Tibial nerve (tissue), 4 donors: ENCODE data around the gene ATF7. TPM values are rescaled to one million over a fixed set of nuclear protein-coding genes. Genes with fewer than 3 reads are reported as not detected.
"Not testable (repeated sequence)": the region's sequence is repeated elsewhere in the genome, so short reads cannot be mapped to it uniquely, and the experiment has no call there.

Source experiments
- DNase-seq, 2 donors: peaks; one replicate each; pipeline ENCODE4 v3.0.0-alpha.2; 2019; ENCODE audit warnings: low spot score in 2 of 2
- H3K27ac ChIP-seq, 4 donors: fragments of 200-600 bp; sonication (generic) in 3 of 4; one replicate each; pipeline ENCODE4 v1.5.1; 2017 to 2019; ENCODE audit warnings: mild to moderate bottlenecking in 1 of 4
- H3K27me3 ChIP-seq, 2 donors: fragments of 200-600 bp; sonication (generic) in 1 of 2; one replicate each; pipeline versions ENCODE4 v1.5.1 to v1.6.0; 2017 to 2019
- H3K36me3 ChIP-seq, 3 donors: fragments of 200-600 bp; sonication (generic); one replicate each; pipeline ENCODE4 v1.5.1; 2018 to 2019
- H3K4me1 ChIP-seq, 4 donors: fragments of 200-600 bp; sonication (generic) in 3 of 4; one replicate each; pipeline ENCODE4 v1.5.1; 2017 to 2019
- H3K4me3 ChIP-seq, 4 donors: fragments of 200-600 bp; sonication (generic) in 3 of 4; one replicate each; pipeline ENCODE4 v1.5.1; 2017 to 2019; ENCODE audit warnings: mild to moderate bottlenecking in 1 of 4, moderate library complexity in 1 of 4
- H3K9me3 ChIP-seq, 4 donors: fragments of 200-600 bp; sonication (generic) in 3 of 4; one replicate each; pipeline ENCODE4 v1.5.1; 2017 to 2019
- EP300 ChIP-seq, 2 donors: sonication (generic); formaldehyde crosslinking; IDR thresholded peaks; one replicate each; pipeline ENCODE4 v1.6.1; 2017; ENCODE audit warnings: antibody characterized with exemption in 2 of 2, mild to moderate bottlenecking in 1 of 2
- POLR2A ChIP-seq, 2 donors: fragments of 450-650 bp; IDR thresholded peaks; one replicate each; pipeline ENCODE4 v1.6.1; 2017; ENCODE audit warnings: antibody characterized with exemption in 2 of 2, mild to moderate bottlenecking in 2 of 2, moderate library complexity in 2 of 2
- WGBS, 2 donors: methylation state at CpG; one replicate each; pipeline ENCODE4 v1.1.5; 2018; 5-methylcytosine and 5-hydroxymethylcytosine counted together
- total RNA-seq, 4 donors: library from RNA; depleted of rRNA; stranded (reverse); fragments of >200 nt; gene quantifications; one replicate each; pipeline ENCODE4 v1.1.0, GENCODE V29; 2016
- TF ChIP-seq, protein P1 (sequence below), 5 experiments: fragments of 200-600 bp in 3 of 5; fragments of 450-650 bp in 2 of 5; sonication (generic) in 3 of 5; IDR thresholded peaks; one replicate each; pipeline ENCODE4 v1.5.1; 2016 to 2019; ENCODE audit warnings: antibody characterized with exemption in 5 of 5, mild to moderate bottlenecking in 3 of 5, moderate library complexity in 2 of 5

The ATF7 gene
- total RNA-seq, 4 donors from 2014 or later, result 30.1 to 47.9 (median 34.4) TPM

DNA sequence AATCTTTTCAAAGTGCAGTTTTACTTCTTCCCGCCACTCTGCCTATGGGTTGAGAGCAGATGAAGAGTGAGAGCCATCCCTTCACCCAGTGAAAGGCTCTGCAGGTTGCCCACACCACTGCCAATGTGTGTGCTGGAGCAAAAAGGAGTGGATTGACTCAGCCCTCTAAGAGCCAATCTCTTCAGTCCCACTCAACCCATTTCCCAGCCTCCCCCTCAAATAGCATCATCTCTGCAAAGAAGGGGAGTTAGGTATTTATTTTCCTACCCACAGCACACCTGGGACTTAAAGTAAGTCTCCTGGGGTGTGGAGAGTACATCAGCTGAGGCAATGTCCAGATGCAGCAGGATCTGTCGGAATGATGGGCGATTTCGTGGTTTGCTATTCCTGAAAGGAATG is 142.2 kb downstream of the ATF7 start:
- peaks cover 8 to 92% (median 19%) of the 10 kb centered on the region in 3 donors for H3K36me3 ChIP-seq
- no peak overlapping the region for H3K27ac ChIP-seq
- TF ChIP-seq POLR2A (IDR thresholded peaks at IDR 0.05), result no peak
- TF ChIP-seq EP300 (IDR thresholded peaks at IDR 0.05), result no peak
- TF ChIP-seq, protein P1, sequence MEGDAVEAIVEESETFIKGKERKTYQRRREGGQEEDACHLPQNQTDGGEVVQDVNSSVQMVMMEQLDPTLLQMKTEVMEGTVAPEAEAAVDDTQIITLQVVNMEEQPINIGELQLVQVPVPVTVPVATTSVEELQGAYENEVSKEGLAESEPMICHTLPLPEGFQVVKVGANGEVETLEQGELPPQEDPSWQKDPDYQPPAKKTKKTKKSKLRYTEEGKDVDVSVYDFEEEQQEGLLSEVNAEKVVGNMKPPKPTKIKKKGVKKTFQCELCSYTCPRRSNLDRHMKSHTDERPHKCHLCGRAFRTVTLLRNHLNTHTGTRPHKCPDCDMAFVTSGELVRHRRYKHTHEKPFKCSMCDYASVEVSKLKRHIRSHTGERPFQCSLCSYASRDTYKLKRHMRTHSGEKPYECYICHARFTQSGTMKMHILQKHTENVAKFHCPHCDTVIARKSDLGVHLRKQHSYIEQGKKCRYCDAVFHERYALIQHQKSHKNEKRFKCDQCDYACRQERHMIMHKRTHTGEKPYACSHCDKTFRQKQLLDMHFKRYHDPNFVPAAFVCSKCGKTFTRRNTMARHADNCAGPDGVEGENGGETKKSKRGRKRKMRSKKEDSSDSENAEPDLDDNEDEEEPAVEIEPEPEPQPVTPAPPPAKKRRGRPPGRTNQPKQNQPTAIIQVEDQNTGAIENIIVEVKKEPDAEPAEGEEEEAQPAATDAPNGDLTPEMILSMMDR (IDR thresholded peaks at IDR 0.05), result no peak
- H3K4me1 ChIP-seq, result peaks cover 0 to 51% (median 15%) of the 10 kb centered on the region in 4 donors
- no peaks in the 10 kb centered on the region for H3K27me3 ChIP-seq
- no peaks in the 10 kb centered on the region for H3K9me3 ChIP-seq
- WGBS, 2 donors, result 82 to 85% methylated on average over 4 of the region's 4 CpGs
- H3K4me3 ChIP-seq, result no peak overlapping the region
- DNase-seq, result no peak

DNA sequence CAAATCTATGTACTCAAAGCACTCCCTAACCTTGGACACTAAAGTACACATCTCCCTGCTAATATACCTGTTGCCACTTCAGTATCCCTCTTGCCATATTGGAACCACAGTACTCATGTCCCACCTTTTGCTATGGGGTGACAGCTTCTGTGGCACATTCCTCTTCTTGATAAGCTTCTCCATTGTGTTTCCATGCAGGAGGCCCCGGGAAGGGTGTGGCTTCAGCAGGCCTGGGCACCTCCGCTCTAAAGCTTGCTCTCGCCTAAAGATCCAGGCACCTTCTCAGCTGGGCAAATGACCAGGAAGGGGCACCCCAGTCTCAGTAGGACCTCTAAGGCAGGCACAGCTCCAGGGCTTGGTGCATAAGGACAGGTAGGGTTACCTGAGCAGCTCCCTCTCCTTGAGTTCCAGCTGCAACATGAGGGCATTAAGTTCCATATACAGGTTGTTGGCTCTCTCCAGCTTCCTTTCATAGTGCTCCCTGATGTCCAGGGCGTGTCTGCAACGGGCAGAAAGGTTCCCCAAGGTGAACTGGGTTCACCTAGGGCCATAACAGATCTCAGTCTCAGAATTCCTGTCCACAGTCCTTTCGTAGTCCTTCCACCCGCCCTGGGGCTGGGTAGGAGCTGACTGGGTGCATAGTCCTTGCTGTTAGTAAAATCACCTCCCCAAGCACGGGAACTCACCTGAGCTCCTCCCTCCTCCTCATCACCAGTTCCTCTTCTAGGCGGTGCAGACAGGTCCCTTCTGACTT is 142.8 kb downstream of the ATF7 start:
- H3K27me3 ChIP-seq, result no peaks in the 10 kb centered on the region
- H3K27ac ChIP-seq, result no peak overlapping the region
- H3K4me3 ChIP-seq, result no peak overlapping the region
- no peaks in the 10 kb centered on the region for H3K9me3 ChIP-seq
- peaks cover 8 to 98% (median 19%) of the 10 kb centered on the region in 3 donors for H3K36me3 ChIP-seq
- DNase-seq, result no peak
- TF ChIP-seq EP300 (IDR thresholded peaks at IDR 0.05), result no peak
- TF ChIP-seq, protein P1 (IDR thresholded peaks at IDR 0.05), result no peak
- no peak for TF ChIP-seq POLR2A (IDR thresholded peaks at IDR 0.05)
- H3K4me1 ChIP-seq, result peaks cover 0 to 56% (median 15%) of the 10 kb centered on the region in 4 donors
- WGBS, 2 donors, result 79 to 81% methylated on average over 9 of the region's 9 CpGs

DNA sequence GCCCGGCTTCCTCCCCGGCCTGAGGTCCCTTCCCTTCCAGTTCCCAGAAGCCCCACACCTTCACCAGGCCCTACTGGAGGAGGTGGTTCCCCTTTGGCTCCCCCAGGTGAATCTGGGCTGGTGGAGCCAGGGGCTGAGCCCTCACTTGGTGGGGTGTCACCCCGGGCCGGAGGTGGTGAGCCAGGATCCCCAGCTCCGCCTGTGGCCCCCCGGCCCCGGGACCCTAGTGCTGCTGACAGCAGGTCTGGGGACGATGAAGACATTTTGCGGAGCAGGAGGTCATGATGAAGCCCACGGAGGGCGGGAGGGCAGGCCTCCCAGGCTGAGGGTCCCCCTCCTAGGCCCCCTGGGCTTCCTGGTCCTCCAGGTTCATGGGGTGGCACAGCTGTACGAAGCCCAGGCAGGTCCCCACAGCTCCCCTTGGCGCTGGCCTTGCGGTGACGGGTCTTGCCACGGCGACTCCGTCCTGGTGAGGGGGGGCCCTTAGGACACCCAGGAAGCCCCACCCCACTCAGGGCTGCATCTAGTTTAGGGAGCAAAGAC is 143.5 kb downstream of the ATF7 start:
- Histone ChIP-seq H3K4me3 (no peak overlapping the region), H3K9me3 (no peaks in the 10 kb centered on the region), H3K27ac (peak overlapping the region in 1 of 4 donors; percentile 31), H3K4me1 (peaks cover 0 to 62% (median 18%) of the 10 kb centered on the region in 4 donors), H3K36me3 (peaks cover 8 to 97% (median 19%) of the 10 kb centered on the region in 3 donors), H3K27me3 (no peaks in the 10 kb centered on the region)
- 70 to 71% methylated on average over 18 of the region's 18 CpGs for WGBS, 2 donors
- DNase-seq, result no peak
- TF ChIP-seq POLR2A (IDR thresholded peaks at IDR 0.05), result no peak
- TF ChIP-seq, protein P1 (IDR thresholded peaks at IDR 0.05), result no peak
- TF ChIP-seq EP300 (IDR thresholded peaks at IDR 0.05), result no peak

DNA sequence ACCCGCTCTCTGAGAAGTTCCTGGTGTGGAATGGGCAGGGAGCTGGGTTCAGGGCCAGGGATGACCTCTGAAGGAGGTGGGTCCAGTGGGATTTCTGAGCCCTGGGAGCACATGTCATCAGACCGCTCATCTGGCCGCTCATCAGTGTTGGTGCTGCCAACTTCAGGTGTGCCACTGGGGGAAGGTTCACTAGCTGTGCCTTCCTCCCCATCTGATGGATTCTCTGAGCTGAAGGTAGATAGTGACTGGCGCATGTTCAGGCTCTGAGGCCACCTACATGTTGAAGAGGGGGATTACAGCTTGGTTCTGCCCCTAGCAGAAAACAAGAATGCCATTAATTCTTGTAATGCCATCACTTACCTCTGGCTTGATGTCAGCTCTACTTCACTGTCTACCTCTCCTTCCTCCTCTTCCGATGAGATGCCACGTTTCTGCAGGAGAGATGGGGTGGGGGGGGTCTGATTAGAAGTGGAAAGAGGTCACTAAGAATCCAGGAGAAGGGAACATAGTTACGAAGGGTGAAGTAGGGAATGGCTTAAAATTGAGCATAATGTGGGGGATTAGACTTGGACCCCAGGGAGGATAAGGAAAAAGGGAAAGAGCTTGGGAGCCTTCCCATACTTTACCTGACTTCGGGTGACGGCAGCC is 144.1 kb downstream of the ATF7 start:
- WGBS, 2 donors, result 69 to 73% methylated on average over 9 of the region's 9 CpGs
- no peak for TF ChIP-seq POLR2A (IDR thresholded peaks at IDR 0.05)
- TF ChIP-seq, protein P1 (IDR thresholded peaks at IDR 0.05), result peak in 1 of 5 experiments; percentile 15
- TF ChIP-seq EP300 (IDR thresholded peaks at IDR 0.05), result no peak
- Histone ChIP-seq H3K4me3 (no peak overlapping the region), H3K9me3 (no peaks in the 10 kb centered on the region), H3K4me1 (peaks cover 0 to 60% (median 21%) of the 10 kb centered on the region in 4 donors), H3K27me3 (no peaks in the 10 kb centered on the region), H3K36me3 (peaks cover 8 to 94% (median 17%) of the 10 kb centered on the region in 3 donors), H3K27ac (peak overlapping the region in 3 of 4 donors; percentile 0 to 31 (median 13))
- DNase-seq, result no peak

DNA sequence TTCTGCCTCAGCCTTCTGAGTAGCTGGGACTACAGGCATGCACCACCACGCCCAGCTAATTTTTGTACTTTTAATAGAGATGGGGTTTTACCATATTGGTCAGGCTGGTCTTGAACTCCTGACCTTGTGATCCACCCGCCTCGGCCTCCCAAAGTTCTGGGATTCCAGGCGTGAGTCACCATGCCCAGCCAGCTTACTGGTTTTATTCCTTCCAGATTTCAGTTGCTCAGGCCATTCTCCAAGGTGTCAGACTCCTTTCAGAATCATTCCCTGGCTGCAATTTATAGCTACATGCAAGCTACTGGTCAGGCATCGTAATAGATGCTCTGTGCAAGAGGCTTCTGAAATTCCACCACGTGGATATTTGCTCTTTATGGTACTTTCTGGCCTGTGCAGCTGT is 144.7 kb downstream of the ATF7 start:
- not testable (repeated sequence) for H3K27me3 ChIP-seq, H3K9me3 ChIP-seq, DNase-seq, H3K4me3 ChIP-seq
- WGBS, 2 donors, result 31 to 36% methylated on average over 6 of the region's 6 CpGs
- peaks cover 7 to 94% (median 20%) of the 10 kb centered on the region in 3 donors for H3K36me3 ChIP-seq
- H3K4me1 ChIP-seq, result peaks cover 0 to 63% (median 23%) of the 10 kb centered on the region in 4 donors
- peak overlapping the region in 3 of 4 donors; percentile 0 to 31 (median 13) for H3K27ac ChIP-seq
